Hepatocyte (in vitro differentiated cells): Measurements from ENCODE around the gene RPTOR.

Experiments
- CTCF ChIP-seq: fragments of 200-600 bp; sonication (generic); IDR thresholded peaks from 2 replicates; pipeline ENCODE4 v1.5.1; 2016; ENCODE audit warnings: antibody characterized with exemption, mild to moderate bottlenecking; ENCODE audit not compliant: poor library complexity
- EZH2 ChIP-seq: fragments of 200-600 bp; sonication (generic); IDR thresholded peaks from 2 replicates; pipeline ENCODE4 v1.6.1; 2016; ENCODE audit warnings: antibody characterized with exemption, mild to moderate bottlenecking, borderline replicate concordance

GRCh38 chr17:80892019-80892855 is 347.6 kb downstream of the RPTOR start:
- no peak for TF ChIP-seq CTCF
- no peak for TF ChIP-seq EZH2
